DND-41 (cell line): ENCODE measurements around the gene ASB1.

Experiments used
- ATAC-seq: fragments of 200-7000 bp; cut with Tn5 transposase; 3 replicates; pipeline ENCODE4 v1.9.1; 2021; ENCODE audit warnings: low read depth; ENCODE audit not compliant: insufficient read depth
- DNase-seq: peaks from one replicate; pipeline ENCODE4 v3.0.0-alpha.2; 2020
- H2AFZ ChIP-seq: 2 replicates; pipeline ENCODE4 v1.6.0; 2012; ENCODE audit warnings: low read depth, low read length
- H3K27ac ChIP-seq: 2 replicates; pipeline ENCODE4 v1.5.1; 2012; ENCODE audit warnings: low read length, inconsistent platforms
- H3K27me3 ChIP-seq: fragments of 200-600 bp; sonication (generic); 2 replicates; pipeline ENCODE4 v1.6.0; 2012; ENCODE audit warnings: low read length, mild to moderate bottlenecking, inconsistent platforms; ENCODE audit not compliant: insufficient read depth, poor library complexity
- H3K36me3 ChIP-seq: 2 replicates; pipeline ENCODE4 v1.5.1; 2012; ENCODE audit warnings: low read length, inconsistent platforms; ENCODE audit not compliant: insufficient read depth
- H3K4me1 ChIP-seq: 2 replicates; pipeline ENCODE4 v1.5.1; 2012; ENCODE audit warnings: mild to moderate bottlenecking, low read length; ENCODE audit not compliant: insufficient read depth
- H3K4me2 ChIP-seq: 2 replicates; pipeline ENCODE4 v1.6.0; 2012; ENCODE audit warnings: mild to moderate bottlenecking, moderate library complexity, low read length, inconsistent platforms; ENCODE audit not compliant: insufficient read depth
- H3K4me3 ChIP-seq, 2 experiments: fragments of 200-600 bp in 1 of 2; shearing (Covaris generic) in 1 of 2; 2 replicates each; pipeline ENCODE4 v1.5.1; 2012 to 2016; ENCODE audit warnings: inconsistent platforms in 2 of 2, low read length in 2 of 2, mild to moderate bottlenecking in 2 of 2, low read depth in 1 of 2, moderate library complexity in 1 of 2
- H3K79me2 ChIP-seq: 2 replicates; pipeline ENCODE4 v1.6.0; 2012; ENCODE audit warnings: low read length, inconsistent platforms; ENCODE audit not compliant: insufficient read depth
- H3K9ac ChIP-seq: 2 replicates; pipeline ENCODE4 v1.6.0; 2012; ENCODE audit warnings: low read depth, mild to moderate bottlenecking, inconsistent platforms, low read length, moderate library complexity
- H3K9me3 ChIP-seq: 2 replicates; pipeline ENCODE4 v1.5.1; 2012; ENCODE audit warnings: low read length, moderate library complexity, mild to moderate bottlenecking, inconsistent platforms; ENCODE audit not compliant: insufficient read depth, severe bottlenecking
- H4K20me1 ChIP-seq: 2 replicates; pipeline ENCODE4 v1.6.0; 2012; ENCODE audit warnings: low read length; ENCODE audit not compliant: insufficient read depth
- EZH2 ChIP-seq: IDR thresholded peaks from 3 replicates; pipeline ENCODE4 v1.6.1; 2012; ENCODE audit warnings: borderline replicate concordance, low read depth, mild to moderate bottlenecking, moderate library complexity, low read length, inconsistent platforms; ENCODE audit not compliant: severe bottlenecking
- TF ChIP-seq, protein P1 (sequence below): IDR thresholded peaks from 2 replicates; pipeline ENCODE4 v1.5.1; 2012; ENCODE audit warnings: borderline replicate concordance, low read length, moderate library complexity, mild to moderate bottlenecking; ENCODE audit not compliant: poor library complexity, severe bottlenecking; ENCODE audit errors: extremely low read depth

Gene ASB1

GRCh38 chr2:238489896-238490295, 63.2 kb downstream of the ASB1 start:
- Histone ChIP-seq H3K4me1 (no peaks in the 10 kb centered on the region), H3K27ac (no peak overlapping the region), H3K36me3 (no peaks in the 10 kb centered on the region), H3K4me2 (no peak overlapping the region), H3K27me3 (peaks cover 4% of the 10 kb centered on the region), H3K9me3 (no peaks in the 10 kb centered on the region), H3K4me3 (no peak overlapping the region), H3K9ac (no peak overlapping the region), H2AFZ (no peak overlapping the region), H4K20me1 (no peaks in the 10 kb centered on the region), H3K79me2 (no peaks in the 10 kb centered on the region)
- DNase-seq (no peak), ATAC-seq (no peak)
- TF ChIP-seq, protein P1, sequence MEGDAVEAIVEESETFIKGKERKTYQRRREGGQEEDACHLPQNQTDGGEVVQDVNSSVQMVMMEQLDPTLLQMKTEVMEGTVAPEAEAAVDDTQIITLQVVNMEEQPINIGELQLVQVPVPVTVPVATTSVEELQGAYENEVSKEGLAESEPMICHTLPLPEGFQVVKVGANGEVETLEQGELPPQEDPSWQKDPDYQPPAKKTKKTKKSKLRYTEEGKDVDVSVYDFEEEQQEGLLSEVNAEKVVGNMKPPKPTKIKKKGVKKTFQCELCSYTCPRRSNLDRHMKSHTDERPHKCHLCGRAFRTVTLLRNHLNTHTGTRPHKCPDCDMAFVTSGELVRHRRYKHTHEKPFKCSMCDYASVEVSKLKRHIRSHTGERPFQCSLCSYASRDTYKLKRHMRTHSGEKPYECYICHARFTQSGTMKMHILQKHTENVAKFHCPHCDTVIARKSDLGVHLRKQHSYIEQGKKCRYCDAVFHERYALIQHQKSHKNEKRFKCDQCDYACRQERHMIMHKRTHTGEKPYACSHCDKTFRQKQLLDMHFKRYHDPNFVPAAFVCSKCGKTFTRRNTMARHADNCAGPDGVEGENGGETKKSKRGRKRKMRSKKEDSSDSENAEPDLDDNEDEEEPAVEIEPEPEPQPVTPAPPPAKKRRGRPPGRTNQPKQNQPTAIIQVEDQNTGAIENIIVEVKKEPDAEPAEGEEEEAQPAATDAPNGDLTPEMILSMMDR = no peak
- TF ChIP-seq EZH2 = no peak

DNA sequence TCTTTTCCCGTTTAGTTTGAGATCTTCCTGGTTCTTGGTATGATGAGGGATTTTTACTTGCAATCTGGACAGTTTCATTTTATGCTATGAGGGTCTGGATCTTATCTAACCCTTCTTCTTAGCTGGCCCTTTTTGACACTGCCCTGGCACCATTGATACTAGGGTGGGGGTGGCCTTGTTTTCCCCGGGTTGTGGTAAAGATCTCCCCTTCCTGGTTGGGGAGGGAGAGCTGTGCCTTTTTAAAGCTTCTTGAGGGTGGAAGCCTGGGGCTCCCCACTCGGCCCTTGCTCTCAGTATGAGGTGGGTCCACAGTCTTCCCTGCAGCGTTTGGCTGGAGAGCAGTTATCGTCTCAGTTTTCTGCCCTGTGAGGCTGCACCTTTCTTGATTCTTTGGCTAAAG, 66.1 kb downstream of the ASB1 start:
- Histone ChIP-seq H3K4me2 (no peak overlapping the region), H3K9ac (no peak overlapping the region), H3K79me2 (no peaks in the 10 kb centered on the region), H3K36me3 (no peaks in the 10 kb centered on the region), H3K27me3 (peaks cover 6% of the 10 kb centered on the region), H3K27ac (no peak overlapping the region), H4K20me1 (no peaks in the 10 kb centered on the region), H3K4me1 (no peaks in the 10 kb centered on the region), H2AFZ (no peak overlapping the region), H3K9me3 (no peaks in the 10 kb centered on the region), H3K4me3 (no peak overlapping the region)
- TF ChIP-seq EZH2 = no peak
- TF ChIP-seq, protein P1 = no peak
- DNase-seq = no peak
- ATAC-seq = no peak

- H2AFZ ChIP-seq = no peak overlapping the region
- ATAC-seq = no peak
- no peaks in the 10 kb centered on the region for H3K36me3 ChIP-seq
- no peak overlapping the region for H3K9ac ChIP-seq
- H3K4me1 ChIP-seq = no peaks in the 10 kb centered on the region
- no peak overlapping the region for H3K4me2 ChIP-seq
- H3K27ac ChIP-seq = no peak overlapping the region
- H3K79me2 ChIP-seq = no peaks in the 10 kb centered on the region
- H3K4me3 ChIP-seq = no peak overlapping the region
- H4K20me1 ChIP-seq = no peaks in the 10 kb centered on the region; the same call in 1 of the 2 replicates
- TF ChIP-seq, protein P1 = no peak
- no peak for TF ChIP-seq EZH2
- H3K9me3 ChIP-seq = no peaks in the 10 kb centered on the region
- DNase-seq = no peak
- H3K27me3 ChIP-seq = peaks cover 6% of the 10 kb centered on the region
These were observed 66.7 kb downstream of the ASB1 start for GRCh38 chr2:238493411-238493810.
